NB4 (cell line): ENCODE results near the gene TENT4B.

Source experiments
- CTCF ChIP-seq: IDR thresholded peaks from one replicate; pipeline ENCODE4 v1.5.1; 2012; ENCODE audit warnings: low read depth, low read length
- MAX ChIP-seq: IDR thresholded peaks from 2 replicates; pipeline ENCODE4 v1.6.1; 2011; ENCODE audit warnings: low read depth, low read length

- no peak for TF ChIP-seq CTCF
- TF ChIP-seq MAX = no peak
Observed at GRCh38 chr16:50273382-50273690, 120.2 kb downstream of the TENT4B start.
